ENCODE measurements around the gene MACF1. TPM values are rescaled to one million over a fixed set of nuclear protein-coding genes. Genes with fewer than 3 reads are reported as not detected.
A peak's percentile ranks its signal among the peaks of the same experiment; 100 is the strongest.

Gene MACF1
- polyA plus RNA-seq, 1 donor = 99.5 TPM

GRCh38 chr1:39331647-39332046, 127.2 kb downstream of the MACF1 start:
- Histone ChIP-seq H3K36me3 (ENCODE audit: control insufficient read depth, insufficient read depth, low read length) (peaks cover 38% of the 10 kb centered on the region), H3K27me3 (ENCODE audit: control insufficient read depth, insufficient read depth, low read length) (no peaks in the 10 kb centered on the region), H3K27ac (ENCODE audit: low read length) (no peak overlapping the region)

GRCh38 chr1:39332291-39332690, 127.8 kb downstream of the MACF1 start:
- DNase-seq = no peak
- no peak overlapping the region for H3K27ac ChIP-seq (ENCODE audit: low read length)
- no CpG with 5 or more reads among the region's 2 CpGs for WGBS (ENCODE audit: insufficient coverage, low lambda C conversion rate)
- no peaks in the 10 kb centered on the region for H3K27me3 ChIP-seq (ENCODE audit: control insufficient read depth, insufficient read depth, low read length)
- H3K4me3 ChIP-seq (ENCODE audit: low read length) = no peak overlapping the region
- no peaks in the 10 kb centered on the region for H3K9me3 ChIP-seq (ENCODE audit: control insufficient read depth, low read depth, low read length)
- peaks cover 9% of the 10 kb centered on the region for H3K4me1 ChIP-seq (ENCODE audit: control insufficient read depth, insufficient read depth, low read length)
- peaks cover 37% of the 10 kb centered on the region for H3K36me3 ChIP-seq (ENCODE audit: control insufficient read depth, insufficient read depth, low read length)

More at GRCh38 chr1:39331647-39332046, 127.2 kb downstream of the MACF1 start:
- H3K9me3 ChIP-seq (ENCODE audit: control insufficient read depth, low read depth, low read length) = no peaks in the 10 kb centered on the region
- DNase-seq = no peak
- no CpG with 5 or more reads among the region's 5 CpGs for WGBS (ENCODE audit: insufficient coverage, low lambda C conversion rate)
- peaks cover 9% of the 10 kb centered on the region for H3K4me1 ChIP-seq (ENCODE audit: control insufficient read depth, insufficient read depth, low read length)
- no peak overlapping the region for H3K4me3 ChIP-seq (ENCODE audit: low read length)

- Histone ChIP-seq H3K4me1 (ENCODE audit: control insufficient read depth, insufficient read depth, low read length) (peaks cover 9% of the 10 kb centered on the region), H3K4me3 (ENCODE audit: low read length) (no peak overlapping the region), H3K27ac (ENCODE audit: low read length) (no peak overlapping the region), H3K9me3 (ENCODE audit: control insufficient read depth, low read depth, low read length) (no peaks in the 10 kb centered on the region), H3K36me3 (ENCODE audit: control insufficient read depth, insufficient read depth, low read length) (peaks cover 34% of the 10 kb centered on the region), H3K27me3 (ENCODE audit: control insufficient read depth, insufficient read depth, low read length) (no peaks in the 10 kb centered on the region)
- no CpG with 5 or more reads among the region's 2 CpGs for WGBS (ENCODE audit: insufficient coverage, low lambda C conversion rate)
- DNase-seq = no peak
Measured at GRCh38 chr1:39332828-39333227, 128.3 kb downstream of the MACF1 start.

GRCh38 chr1:39333296-39333695, 128.8 kb downstream of the MACF1 start:
- WGBS (ENCODE audit: insufficient coverage, low lambda C conversion rate) = no CpG with 5 or more reads among the region's 4 CpGs
- Histone ChIP-seq H3K36me3 (ENCODE audit: control insufficient read depth, insufficient read depth, low read length) (peaks cover 31% of the 10 kb centered on the region), H3K4me3 (ENCODE audit: low read length) (no peak overlapping the region), H3K9me3 (ENCODE audit: control insufficient read depth, low read depth, low read length) (no peaks in the 10 kb centered on the region), H3K27ac (ENCODE audit: low read length) (no peak overlapping the region), H3K27me3 (ENCODE audit: control insufficient read depth, insufficient read depth, low read length) (no peaks in the 10 kb centered on the region), H3K4me1 (ENCODE audit: control insufficient read depth, insufficient read depth, low read length) (peaks cover 9% of the 10 kb centered on the region)
- DNase-seq = peak; percentile 31 to 44

- H3K4me1 ChIP-seq (ENCODE audit: control insufficient read depth, insufficient read depth, low read length) = peaks cover 9% of the 10 kb centered on the region
- no peak overlapping the region for H3K4me3 ChIP-seq (ENCODE audit: low read length)
- H3K27me3 ChIP-seq (ENCODE audit: control insufficient read depth, insufficient read depth, low read length) = no peaks in the 10 kb centered on the region
- no peak overlapping the region for H3K27ac ChIP-seq (ENCODE audit: low read length)
- no peaks in the 10 kb centered on the region for H3K9me3 ChIP-seq (ENCODE audit: control insufficient read depth, low read depth, low read length)
- peak; percentile 21 to 37 for DNase-seq
- H3K36me3 ChIP-seq (ENCODE audit: control insufficient read depth, insufficient read depth, low read length) = peaks cover 43% of the 10 kb centered on the region
- 32% methylated on average over 2 of the region's 3 CpGs for WGBS (ENCODE audit: insufficient coverage, low lambda C conversion rate)
Measured at GRCh38 chr1:39335216-39335615, 130.7 kb downstream of the MACF1 start.

- no CpG with 5 or more reads among the region's 3 CpGs for WGBS (ENCODE audit: insufficient coverage, low lambda C conversion rate)
- no peak overlapping the region for H3K27ac ChIP-seq (ENCODE audit: low read length)
- no peaks in the 10 kb centered on the region for H3K27me3 ChIP-seq (ENCODE audit: control insufficient read depth, insufficient read depth, low read length)
- no peak for DNase-seq
- H3K36me3 ChIP-seq (ENCODE audit: control insufficient read depth, insufficient read depth, low read length) = peaks cover 40% of the 10 kb centered on the region
- H3K4me1 ChIP-seq (ENCODE audit: control insufficient read depth, insufficient read depth, low read length) = peaks cover 9% of the 10 kb centered on the region
- no peaks in the 10 kb centered on the region for H3K9me3 ChIP-seq (ENCODE audit: control insufficient read depth, low read depth, low read length)
- H3K4me3 ChIP-seq (ENCODE audit: low read length) = no peak overlapping the region
Measured at GRCh38 chr1:39337067-39337466, 132.6 kb downstream of the MACF1 start.

- Histone ChIP-seq H3K4me3 (ENCODE audit: low read length) (no peak overlapping the region), H3K27me3 (ENCODE audit: control insufficient read depth, insufficient read depth, low read length) (no peaks in the 10 kb centered on the region), H3K9me3 (ENCODE audit: control insufficient read depth, low read depth, low read length) (no peaks in the 10 kb centered on the region), H3K27ac (ENCODE audit: low read length) (no peak overlapping the region), H3K4me1 (ENCODE audit: control insufficient read depth, insufficient read depth, low read length) (no peaks in the 10 kb centered on the region), H3K36me3 (ENCODE audit: control insufficient read depth, insufficient read depth, low read length) (peaks cover 35% of the 10 kb centered on the region)
- no peak for DNase-seq
- 100% methylated on average over 1 of the region's 3 CpGs for WGBS (ENCODE audit: insufficient coverage, low lambda C conversion rate)
Measured at GRCh38 chr1:39342776-39343175, 138.3 kb downstream of the MACF1 start.

- peaks cover 33% of the 10 kb centered on the region for H3K36me3 ChIP-seq (ENCODE audit: control insufficient read depth, insufficient read depth, low read length)
- no peak overlapping the region for H3K4me3 ChIP-seq (ENCODE audit: low read length)
- H3K27ac ChIP-seq (ENCODE audit: low read length) = peak overlapping the region; percentile 64
- no peaks in the 10 kb centered on the region for H3K4me1 ChIP-seq (ENCODE audit: control insufficient read depth, insufficient read depth, low read length)
- H3K27me3 ChIP-seq (ENCODE audit: control insufficient read depth, insufficient read depth, low read length) = no peaks in the 10 kb centered on the region
- DNase-seq = peak; percentile 82 to 88
- WGBS (ENCODE audit: insufficient coverage, low lambda C conversion rate) = no CpG with 5 or more reads among the region's 12 CpGs
- no peaks in the 10 kb centered on the region for H3K9me3 ChIP-seq (ENCODE audit: control insufficient read depth, low read depth, low read length)
Measured at GRCh38 chr1:39344394-39345154, 140.1 kb downstream of the MACF1 start.

- WGBS (ENCODE audit: insufficient coverage, low lambda C conversion rate) = no CpG with 5 or more reads among the region's 2 CpGs
- H3K27me3 ChIP-seq (ENCODE audit: control insufficient read depth, insufficient read depth, low read length) = no peaks in the 10 kb centered on the region
Measured at GRCh38 chr1:39346872-39347271, 142.4 kb downstream of the MACF1 start.

GRCh38 chr1:39348278-39348677, 143.8 kb downstream of the MACF1 start:
- no peak overlapping the region for H3K4me3 ChIP-seq (ENCODE audit: low read length)
- no peaks in the 10 kb centered on the region for H3K27me3 ChIP-seq (ENCODE audit: control insufficient read depth, insufficient read depth, low read length)
- peaks cover 49% of the 10 kb centered on the region for H3K36me3 ChIP-seq (ENCODE audit: control insufficient read depth, insufficient read depth, low read length)
- no CpG with 5 or more reads among the region's 1 CpG for WGBS (ENCODE audit: insufficient coverage, low lambda C conversion rate)
- H3K27ac ChIP-seq (ENCODE audit: low read length) = no peak overlapping the region
- no peaks in the 10 kb centered on the region for H3K9me3 ChIP-seq (ENCODE audit: control insufficient read depth, low read depth, low read length)
- H3K4me1 ChIP-seq (ENCODE audit: control insufficient read depth, insufficient read depth, low read length) = no peaks in the 10 kb centered on the region
- DNase-seq = no peak

More at GRCh38 chr1:39346872-39347271, 142.4 kb downstream of the MACF1 start:
- DNase-seq = no peak
- Histone ChIP-seq H3K27ac (ENCODE audit: low read length) (no peak overlapping the region), H3K4me3 (ENCODE audit: low read length) (no peak overlapping the region), H3K4me1 (ENCODE audit: control insufficient read depth, insufficient read depth, low read length) (no peaks in the 10 kb centered on the region), H3K36me3 (ENCODE audit: control insufficient read depth, insufficient read depth, low read length) (peaks cover 39% of the 10 kb centered on the region), H3K9me3 (ENCODE audit: control insufficient read depth, low read depth, low read length) (no peaks in the 10 kb centered on the region)

GRCh38 chr1:39352881-39353280, 148.4 kb downstream of the MACF1 start:
- Histone ChIP-seq H3K27ac (ENCODE audit: low read length) (no peak overlapping the region), H3K4me1 (ENCODE audit: control insufficient read depth, insufficient read depth, low read length) (no peaks in the 10 kb centered on the region), H3K9me3 (ENCODE audit: control insufficient read depth, low read depth, low read length) (no peaks in the 10 kb centered on the region), H3K27me3 (ENCODE audit: control insufficient read depth, insufficient read depth, low read length) (no peaks in the 10 kb centered on the region), H3K36me3 (ENCODE audit: control insufficient read depth, insufficient read depth, low read length) (peaks cover 67% of the 10 kb centered on the region), H3K4me3 (ENCODE audit: low read length) (no peak overlapping the region)
- DNase-seq = no peak
- WGBS (ENCODE audit: insufficient coverage, low lambda C conversion rate) = no CpG with 5 or more reads among the region's 3 CpGs
